ENCODE data around the gene RNF13.

Gene RNF13

GRCh38 chr3:149883134-149883533 lies 70.1 kb downstream of the RNF13 start:
- TF ChIP-seq REST (IDR thresholded peaks at IDR 0.05; ENCODE audit: insufficient read depth in 1 of 2, low read depth in 2 of 2, low read length in 2 of 2) (no peak), POLR2AphosphoS5 (IDR thresholded peaks at IDR 0.05; ENCODE audit: low read depth, low read length) (no peak), SIN3A (IDR thresholded peaks at IDR 0.05; ENCODE audit: borderline replicate concordance, insufficient read depth, low read length) (no peak), FOXP2 (optimal IDR thresholded peaks at IDR 0.05; ENCODE audit: borderline replicate concordance, extremely low read depth, extremely low read length, insufficient read depth) (no peak)

GRCh38 chr3:149886957-149887356 lies 73.9 kb downstream of the RNF13 start:
- no peak for TF ChIP-seq REST (IDR thresholded peaks at IDR 0.05; ENCODE audit: insufficient read depth in 1 of 2, low read depth in 2 of 2, low read length in 2 of 2)
- no peak for TF ChIP-seq TAF1 (IDR thresholded peaks at IDR 0.05; ENCODE audit: borderline replicate concordance, insufficient read depth, low read length)
- no peak for TF ChIP-seq POLR2AphosphoS5 (IDR thresholded peaks at IDR 0.05; ENCODE audit: low read depth, low read length)
- TF ChIP-seq FOXP2 (optimal IDR thresholded peaks at IDR 0.05; ENCODE audit: borderline replicate concordance, extremely low read depth, extremely low read length, insufficient read depth), result no peak
- no peak for TF ChIP-seq SIN3A (IDR thresholded peaks at IDR 0.05; ENCODE audit: borderline replicate concordance, insufficient read depth, low read length)

GRCh38 chr3:149891621-149892020 lies 78.6 kb downstream of the RNF13 start:
- TF ChIP-seq FOXP2 (optimal IDR thresholded peaks at IDR 0.05; ENCODE audit: borderline replicate concordance, extremely low read depth, extremely low read length, insufficient read depth), result no peak
- TF ChIP-seq POLR2AphosphoS5 (IDR thresholded peaks at IDR 0.05; ENCODE audit: low read depth, low read length), result no peak
- TF ChIP-seq TAF1 (IDR thresholded peaks at IDR 0.05; ENCODE audit: borderline replicate concordance, insufficient read depth, low read length), result no peak
- TF ChIP-seq SIN3A (IDR thresholded peaks at IDR 0.05; ENCODE audit: borderline replicate concordance, insufficient read depth, low read length), result no peak
- no peak for TF ChIP-seq REST (IDR thresholded peaks at IDR 0.05; ENCODE audit: insufficient read depth in 1 of 2, low read depth in 2 of 2, low read length in 2 of 2)

GRCh38 chr3:149892371-149892770 lies 79.4 kb downstream of the RNF13 start:
- TF ChIP-seq FOXP2 (optimal IDR thresholded peaks at IDR 0.05; ENCODE audit: borderline replicate concordance, extremely low read depth, extremely low read length, insufficient read depth) (no peak), POLR2AphosphoS5 (IDR thresholded peaks at IDR 0.05; ENCODE audit: low read depth, low read length) (no peak), TAF1 (IDR thresholded peaks at IDR 0.05; ENCODE audit: borderline replicate concordance, insufficient read depth, low read length) (no peak), SIN3A (IDR thresholded peaks at IDR 0.05; ENCODE audit: borderline replicate concordance, insufficient read depth, low read length) (no peak), REST (IDR thresholded peaks at IDR 0.05; ENCODE audit: insufficient read depth in 1 of 2, low read depth in 2 of 2, low read length in 2 of 2) (no peak)

- TF ChIP-seq FOXP2 (optimal IDR thresholded peaks at IDR 0.05; ENCODE audit: borderline replicate concordance, extremely low read depth, extremely low read length, insufficient read depth), result no peak
- TF ChIP-seq SIN3A (IDR thresholded peaks at IDR 0.05; ENCODE audit: borderline replicate concordance, insufficient read depth, low read length), result no peak
- no peak for TF ChIP-seq TAF1 (IDR thresholded peaks at IDR 0.05; ENCODE audit: borderline replicate concordance, insufficient read depth, low read length)
- TF ChIP-seq REST (IDR thresholded peaks at IDR 0.05; ENCODE audit: insufficient read depth in 1 of 2, low read depth in 2 of 2, low read length in 2 of 2), result no peak
- no peak for TF ChIP-seq POLR2AphosphoS5 (IDR thresholded peaks at IDR 0.05; ENCODE audit: low read depth, low read length)
Measured at GRCh38 chr3:149894205-149894604, 81.2 kb downstream of the RNF13 start.
